HFF-Myc (cell line): ENCODE results near the gene CTCF.
A peak's percentile ranks its signal among the peaks of the same experiment; 100 is the strongest.

ENCODE experiments used
- DNase-seq: peaks from one replicate; pipeline ENCODE4 v3.0.0-alpha.2; 2011; ENCODE audit warnings: low read depth; ENCODE audit errors: extremely low read depth
- H3K4me3 ChIP-seq: replicated peaks from 2 replicates; pipeline ENCODE4 v1.5.1; 2011; ENCODE audit warnings: low read depth, mild to moderate bottlenecking, control low read depth, low read length
- TF ChIP-seq, protein P1 (sequence below): IDR thresholded peaks from 2 replicates; pipeline ENCODE4 v1.5.1; 2012; ENCODE audit warnings: mild to moderate bottlenecking, low read depth, low read length, control low read depth; ENCODE audit errors: missing control alignments

Gene CTCF

DNA sequence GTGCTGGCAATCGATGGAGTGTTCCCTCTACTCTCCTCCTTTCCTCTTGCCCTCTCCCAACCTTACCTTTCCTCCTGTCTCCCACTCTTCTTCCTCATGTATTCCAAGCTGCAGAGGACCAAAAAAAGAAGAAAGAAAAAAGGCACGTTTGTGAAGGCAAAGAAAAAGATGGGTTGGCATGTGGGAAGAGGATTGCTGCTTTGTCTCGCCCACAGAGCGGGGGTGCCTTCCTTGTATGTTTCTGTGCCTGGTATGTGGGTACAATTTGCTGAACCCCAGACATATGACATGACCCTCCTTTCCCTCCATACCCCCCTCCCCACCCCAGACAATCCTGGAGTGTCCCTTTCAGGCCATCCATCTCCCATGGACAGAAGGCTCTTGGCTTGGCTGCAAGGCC is 13.1 kb upstream of the CTCF start:
- TF ChIP-seq, protein P1, sequence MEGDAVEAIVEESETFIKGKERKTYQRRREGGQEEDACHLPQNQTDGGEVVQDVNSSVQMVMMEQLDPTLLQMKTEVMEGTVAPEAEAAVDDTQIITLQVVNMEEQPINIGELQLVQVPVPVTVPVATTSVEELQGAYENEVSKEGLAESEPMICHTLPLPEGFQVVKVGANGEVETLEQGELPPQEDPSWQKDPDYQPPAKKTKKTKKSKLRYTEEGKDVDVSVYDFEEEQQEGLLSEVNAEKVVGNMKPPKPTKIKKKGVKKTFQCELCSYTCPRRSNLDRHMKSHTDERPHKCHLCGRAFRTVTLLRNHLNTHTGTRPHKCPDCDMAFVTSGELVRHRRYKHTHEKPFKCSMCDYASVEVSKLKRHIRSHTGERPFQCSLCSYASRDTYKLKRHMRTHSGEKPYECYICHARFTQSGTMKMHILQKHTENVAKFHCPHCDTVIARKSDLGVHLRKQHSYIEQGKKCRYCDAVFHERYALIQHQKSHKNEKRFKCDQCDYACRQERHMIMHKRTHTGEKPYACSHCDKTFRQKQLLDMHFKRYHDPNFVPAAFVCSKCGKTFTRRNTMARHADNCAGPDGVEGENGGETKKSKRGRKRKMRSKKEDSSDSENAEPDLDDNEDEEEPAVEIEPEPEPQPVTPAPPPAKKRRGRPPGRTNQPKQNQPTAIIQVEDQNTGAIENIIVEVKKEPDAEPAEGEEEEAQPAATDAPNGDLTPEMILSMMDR = no peak
- DNase-seq = no peak
- no peak overlapping the region for H3K4me3 ChIP-seq

DNA sequence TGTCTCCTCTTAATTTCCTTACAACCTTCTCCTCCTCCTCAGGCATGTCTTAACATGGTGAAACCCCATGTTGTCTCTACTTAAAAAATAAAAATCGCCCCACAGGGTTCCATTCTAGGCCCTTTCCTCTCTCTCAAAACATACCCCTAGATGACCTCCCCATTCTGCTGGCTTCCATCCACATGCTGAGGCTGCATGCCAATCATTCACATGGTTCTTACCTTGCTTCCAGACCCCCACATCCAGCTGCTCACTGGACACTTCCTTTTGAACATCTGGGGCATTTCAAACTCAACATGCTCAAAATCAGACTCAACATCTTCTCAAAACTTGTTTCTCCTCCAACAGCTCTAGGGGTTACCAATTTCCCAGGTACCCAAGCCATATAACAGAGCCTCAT is 12.4 kb upstream of the CTCF start:
- TF ChIP-seq, protein P1 = no peak
- H3K4me3 ChIP-seq = no peak overlapping the region
- no peak for DNase-seq

DNA sequence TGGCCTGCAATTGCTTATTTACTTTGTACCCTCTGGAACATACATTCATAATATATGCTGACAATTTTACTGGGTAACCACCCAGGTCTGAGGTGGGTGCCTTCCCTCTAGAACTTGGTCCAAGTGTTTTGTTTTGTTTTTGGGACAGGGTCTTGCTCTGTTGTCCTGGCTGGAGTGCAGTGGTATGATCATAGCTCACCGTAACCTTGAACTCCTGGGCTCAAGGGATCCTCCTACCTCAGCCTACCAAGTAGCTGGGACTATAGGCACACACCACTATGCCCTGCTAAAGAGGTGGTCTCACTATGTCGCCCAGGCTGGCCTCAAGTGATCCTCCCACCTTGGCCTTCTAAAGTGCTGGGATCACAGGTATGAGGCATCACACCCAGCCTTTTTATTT is 11.2 kb upstream of the CTCF start:
- TF ChIP-seq, protein P1 = no peak
- no peak for DNase-seq
- H3K4me3 ChIP-seq = no peak overlapping the region

DNA sequence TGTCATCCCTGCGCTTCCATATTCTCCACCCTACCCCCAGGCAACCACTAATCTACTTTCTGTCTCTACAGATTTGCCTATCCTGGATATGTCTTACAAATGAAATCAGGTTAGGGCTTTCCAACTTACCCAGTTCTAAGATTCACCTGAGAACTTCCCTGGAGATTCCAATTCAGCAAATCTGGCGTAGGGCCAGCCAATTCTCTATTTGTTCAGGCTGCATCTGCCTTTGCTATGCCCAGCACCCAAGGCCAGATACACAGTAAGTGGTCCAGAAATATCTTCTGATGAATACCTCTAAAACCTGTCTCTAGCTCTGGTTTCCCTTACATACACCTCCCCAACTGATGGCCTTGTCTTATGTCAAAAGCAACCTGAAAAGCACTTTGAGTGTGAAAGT is 10.4 kb upstream of the CTCF start:
- H3K4me3 ChIP-seq = no peak overlapping the region
- DNase-seq = no peak

DNA sequence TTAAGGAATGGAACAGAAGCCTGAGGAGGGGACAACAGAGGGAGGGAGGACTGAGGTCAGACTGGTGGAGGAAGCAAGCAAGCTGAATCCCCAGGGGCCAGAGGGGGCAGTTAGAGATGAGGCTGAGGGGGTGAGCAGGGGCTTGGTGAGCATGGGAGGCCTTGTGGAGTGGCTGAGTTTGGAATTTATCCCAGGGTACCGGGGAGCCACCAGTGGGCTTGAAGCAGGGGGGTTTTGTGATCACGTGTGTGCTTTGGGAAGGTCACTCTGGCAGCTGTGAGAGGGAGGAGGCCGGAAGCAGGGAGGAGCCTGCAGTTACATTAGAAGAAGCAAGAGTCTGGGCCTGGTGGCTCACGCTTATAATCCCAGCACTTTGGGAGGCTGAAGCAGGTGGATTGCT is 9.8 kb upstream of the CTCF start:
- TF ChIP-seq, protein P1 = no peak
- no peak for DNase-seq
- H3K4me3 ChIP-seq = no peak overlapping the region

More for the DNA sequence above, 10.4 kb upstream of the CTCF start:
- TF ChIP-seq, protein P1 = no peak

DNA sequence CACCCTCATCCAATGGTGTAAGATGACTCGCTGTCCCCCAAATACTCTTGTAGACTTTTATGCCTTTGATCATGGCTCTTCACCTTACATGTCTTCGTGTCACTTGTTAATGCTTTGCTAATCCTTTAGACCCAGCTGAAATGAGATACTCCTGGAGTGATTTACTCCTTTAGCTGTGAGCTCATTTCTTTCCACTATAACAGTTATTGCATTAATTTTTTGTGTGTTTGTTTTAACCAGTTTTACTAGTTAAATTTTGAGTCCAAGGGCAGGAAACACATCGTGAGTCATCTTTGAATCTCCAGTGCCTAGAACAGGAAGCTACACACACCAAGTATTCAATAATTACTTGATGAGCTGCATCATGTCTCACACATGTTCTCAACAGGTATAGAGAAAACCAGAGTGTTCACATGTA is 6.5 kb upstream of the CTCF start:
- peak; percentile 78 for DNase-seq
- no peak overlapping the region for H3K4me3 ChIP-seq

DNA sequence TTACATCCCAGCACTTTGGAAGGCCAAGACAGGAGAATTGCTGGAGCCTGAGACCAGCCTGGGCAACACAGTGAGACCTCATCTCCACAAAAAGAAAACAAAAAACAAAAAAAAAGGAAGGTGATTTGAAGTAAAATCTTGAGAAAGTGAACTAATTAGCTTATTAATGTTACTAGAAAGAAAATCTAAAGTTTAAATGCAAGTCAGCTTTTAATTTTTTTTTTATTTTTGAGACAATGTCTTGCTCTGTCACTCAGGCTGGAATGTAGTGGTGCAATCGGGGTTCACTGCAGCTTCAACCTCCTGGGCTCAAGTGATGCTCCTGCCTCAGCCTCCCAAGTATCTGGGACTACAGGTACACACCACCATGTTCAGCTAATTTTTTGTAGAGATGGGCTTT is 3.5 kb upstream of the CTCF start:
- H3K4me3 ChIP-seq = no peak overlapping the region
- TF ChIP-seq, protein P1 = no peak
- no peak for DNase-seq

More for the DNA sequence above, 6.5 kb upstream of the CTCF start:
- TF ChIP-seq, protein P1 = no peak
